CD14-positive monocyte (primary cell): ENCODE measurements around the gene HOPX. TPM values are rescaled to one million over a fixed set of nuclear protein-coding genes. Genes with fewer than 3 reads are reported as not detected.
A peak's percentile ranks its signal among the peaks of the same experiment; 100 is the strongest.

Source experiments
- DNase-seq, 3 donors: peaks; one replicate each; pipeline ENCODE4 v3.0.0-alpha.2; 2011 to 2022
- H2AFZ ChIP-seq: 2 replicates; pipeline ENCODE4 v1.6.0; 2012; ENCODE audit warnings: mild to moderate bottlenecking, low read depth, low read length, inconsistent platforms; ENCODE audit not compliant: insufficient read depth, poor library complexity, severe bottlenecking
- H3K27ac ChIP-seq, 2 donors: 1 replicate in 1 of 2; 2 replicates in 1 of 2; pipeline ENCODE4 v1.5.1; 2012 to 2013; ENCODE audit warnings: low read length in 2 of 2, control low read depth in 1 of 2, inconsistent platforms in 1 of 2, low read depth in 1 of 2, mild to moderate bottlenecking in 1 of 2
- H3K27me3 ChIP-seq, 2 donors: one replicate each; pipeline versions ENCODE4 v1.6.0 to v1.6.1; 2011 to 2013; ENCODE audit warnings: low read length in 2 of 2; ENCODE audit not compliant: control insufficient read depth in 2 of 2, insufficient read depth in 2 of 2
- H3K36me3 ChIP-seq, 2 donors: replicated peaks in 1 of 2; 1 replicate in 1 of 2; 2 replicates in 1 of 2; pipeline versions ENCODE4 v1.5.1 to v1.6.1; 2012 to 2013; ENCODE audit warnings: low read length in 2 of 2, control low read depth in 1 of 2, inconsistent platforms in 1 of 2, mild to moderate bottlenecking in 1 of 2; ENCODE audit not compliant: insufficient read depth in 2 of 2, control insufficient read depth in 1 of 2
- H3K4me1 ChIP-seq, 2 donors: 1 replicate in 1 of 2; 2 replicates in 1 of 2; pipeline versions ENCODE4 v1.5.1 to v1.6.1; 2012 to 2013; ENCODE audit warnings: low read length in 2 of 2, control low read depth in 1 of 2, inconsistent platforms in 1 of 2, mild to moderate bottlenecking in 1 of 2, moderate library complexity in 1 of 2; ENCODE audit not compliant: insufficient read depth in 2 of 2, control insufficient read depth in 1 of 2
- H3K4me2 ChIP-seq: replicated peaks from 2 replicates; pipeline ENCODE3; 2012; ENCODE audit warnings: low read length, moderate library complexity, mild to moderate bottlenecking; ENCODE audit not compliant: poor library complexity, severe bottlenecking; ENCODE audit errors: extremely low read depth
- H3K4me3 ChIP-seq, 3 experiments: fragments of 200-600 bp in 1 of 3; sonication (generic) in 1 of 3; replicated peaks in 1 of 3; 1 replicate in 2 of 3; 2 replicates in 1 of 3; pipeline ENCODE4 v1.5.1; 2011 to 2013; ENCODE audit warnings: low read length in 3 of 3, mild to moderate bottlenecking in 3 of 3, control low read depth in 2 of 3, low read depth in 2 of 3, inconsistent platforms in 1 of 3, moderate library complexity in 1 of 3
- H3K79me2 ChIP-seq: 2 replicates; pipeline ENCODE4 v1.6.0; 2012; ENCODE audit warnings: mild to moderate bottlenecking, control low read depth, inconsistent platforms, low read length, moderate library complexity; ENCODE audit not compliant: insufficient read depth
- H3K9ac ChIP-seq: 2 replicates; pipeline ENCODE4 v1.6.0; 2017; ENCODE audit warnings: low read length, mild to moderate bottlenecking; ENCODE audit not compliant: insufficient read depth, poor library complexity, severe bottlenecking
- H3K9me3 ChIP-seq, 2 donors: replicated peaks in 1 of 2; 1 replicate in 1 of 2; 2 replicates in 1 of 2; pipeline versions ENCODE4 v1.5.1 to v1.6.1; 2012 to 2013; ENCODE audit warnings: low read length in 2 of 2, control low read depth in 1 of 2; ENCODE audit not compliant: control insufficient read depth in 1 of 2, insufficient read depth in 1 of 2
- H4K20me1 ChIP-seq: 2 replicates; pipeline ENCODE4 v1.6.0; 2012; ENCODE audit warnings: mild to moderate bottlenecking, low read length, control low read depth, moderate library complexity; ENCODE audit not compliant: insufficient read depth
- H3K27ac Mint-ChIP-seq, 7 donors: one replicate each; pipeline ENCODE4 v1.8.0; 2020; ENCODE audit warnings: mild to moderate bottlenecking in 7 of 7, mixed read lengths in 7 of 7, moderate library complexity in 6 of 7, inconsistent platforms in 2 of 7
- H3K27me3 Mint-ChIP-seq, 3 donors: one replicate each; pipeline ENCODE4 v1.8.0; 2021 to 2022; ENCODE audit warnings: low read depth in 3 of 3, mild to moderate bottlenecking in 3 of 3, mixed read lengths in 3 of 3, moderate library complexity in 3 of 3, inconsistent platforms in 1 of 3
- H3K36me3 Mint-ChIP-seq, 2 donors: one replicate each; pipeline ENCODE4 v1.8.0; 2020; ENCODE audit warnings: mixed read lengths in 2 of 2, inconsistent platforms in 1 of 2, mild to moderate bottlenecking in 1 of 2
- H3K4me1 Mint-ChIP-seq: one replicate; pipeline ENCODE4 v1.8.0; 2020; ENCODE audit warnings: mild to moderate bottlenecking, mixed read lengths
- H3K4me3 Mint-ChIP-seq, 2 donors: one replicate each; pipeline ENCODE4 v1.8.0; 2020; ENCODE audit warnings: mild to moderate bottlenecking in 2 of 2, mixed read lengths in 2 of 2, moderate library complexity in 1 of 2
- H3K9me3 Mint-ChIP-seq, 7 donors: one replicate each; pipeline ENCODE4 v1.8.0; 2020 to 2022; ENCODE audit warnings: mixed read lengths in 7 of 7, mild to moderate bottlenecking in 6 of 7, moderate library complexity in 6 of 7, inconsistent platforms in 2 of 7
- CTCF ChIP-seq: fragments of 200-600 bp; IDR thresholded peaks from one replicate; pipeline ENCODE4 v1.8.0; 2022; ENCODE audit warnings: antibody characterized with exemption, mild to moderate bottlenecking
- WGBS: methylation state at CpG from one replicate; pipeline ENCODE4 v1.1.5; 2013; ENCODE audit warnings: missing lambda C conversion rate; ENCODE audit not compliant: insufficient coverage; 5-methylcytosine and 5-hydroxymethylcytosine counted together
- intact Hi-C, 2 donors: fragments of 100-400 bp; cut with micrococcal nuclease; formaldehyde crosslinking; loops; one replicate each; pipeline versions ENCODE4 v1.15.0 to v1.15.1; 2023
- polyA plus RNA-seq, 3 donors: library from polyadenylated mRNA; depleted of rRNA in 1 of 3; unstranded in 2 of 3; stranded (reverse) in 1 of 3; fragments of 300-500 nt in 2 of 3; fragments of >200 nt in 1 of 3; fragmentation: Illumina TruSeq in 2 of 3; gene quantifications; 1 replicate in 2 of 3; 2 replicates in 1 of 3; pipeline ENCODE4 v1.2.3, GENCODE V29; 2012 to 2021

HOPX gene
- polyA plus RNA-seq, 3 donors: 0.39 to 1.3 (median 0.52) TPM

DNA sequence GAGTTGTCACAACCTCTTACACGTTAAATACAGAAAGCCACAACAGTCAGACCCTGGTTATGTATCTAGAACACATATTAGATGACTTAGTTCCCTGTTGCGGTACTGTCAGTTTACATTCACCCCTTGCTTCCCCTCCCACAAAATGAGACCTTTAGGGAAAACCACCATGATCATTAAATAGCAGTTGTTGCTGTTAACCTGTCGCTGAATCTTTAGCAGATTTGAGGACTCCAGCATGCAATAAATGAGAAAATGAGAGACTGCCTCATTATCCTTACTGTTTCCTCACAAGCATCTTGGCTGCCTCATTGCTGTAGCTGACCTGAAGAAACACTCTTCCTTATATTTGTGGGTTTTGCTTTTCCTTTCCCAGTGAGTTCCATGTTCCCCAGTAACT lies 77.8 kb downstream of the HOPX start:
- no peak for DNase-seq
- H2AFZ ChIP-seq: no peak overlapping the region
- TF ChIP-seq CTCF: no peak
- H3K4me2 ChIP-seq: no peak overlapping the region
- Mint-ChIP-seq H3K27me3 (peaks cover 0 to 4% (median 2%) of the 10 kb centered on the region in 3 donors), H3K4me3 (no peak overlapping the region), H3K36me3 (no peaks in the 10 kb centered on the region), H3K27ac (peak overlapping the region in 1 of 7 donors; percentile 33), H3K4me1 (no peaks in the 10 kb centered on the region), H3K9me3 (peaks cover 0 to 6% (median 2%) of the 10 kb centered on the region in 7 donors)
- H3K4me3 ChIP-seq: no peak overlapping the region
- H3K4me1 ChIP-seq: no peaks in the 10 kb centered on the region
- H3K27me3 ChIP-seq: no peaks in the 10 kb centered on the region
- H3K9ac ChIP-seq: no peak overlapping the region
- H3K9me3 ChIP-seq: no peaks in the 10 kb centered on the region
- no peaks in the 10 kb centered on the region for H3K79me2 ChIP-seq
- H3K36me3 ChIP-seq: no peaks in the 10 kb centered on the region
- no peak overlapping the region for H3K27ac ChIP-seq
- intact Hi-C loops: no loop called here
- no CpG with 5 or more reads among the region's 3 CpGs for WGBS
- no peaks in the 10 kb centered on the region for H4K20me1 ChIP-seq

Other genes with a start within 250 kb of the HOPX start
- 1 to 10 TPM in 2 of 3 donors, under 1 TPM in 1; 0.83 to 1.5 (median 1.4) TPM for gene PPAT, start 245.7 kb downstream of the HOPX start, polyA plus RNA-seq
- gene PAICS, start 245.0 kb downstream of the HOPX start, polyA plus RNA-seq: 10 to 100 TPM in 1 of 3 donors, 1 to 10 TPM in 2; 4.9 to 10.3 (median 8.7) TPM
- 100 to 1,000 TPM in 2 of 3 donors, 10 to 100 TPM in 1; 54.4 to 140 (median 103) TPM for gene SRP72, start 213.7 kb downstream of the HOPX start, polyA plus RNA-seq
- gene ARL9, start 175.5 kb downstream of the HOPX start, polyA plus RNA-seq: not detected
- not detected for gene SPINK2, start 140.4 kb upstream of the HOPX start, polyA plus RNA-seq
- 10 to 100 TPM in 2 of 3 donors, 1 to 10 TPM in 1; 6.3 to 71.2 (median 44.2) TPM for gene REST, start 226.6 kb upstream of the HOPX start, polyA plus RNA-seq